HG03354 (cell line): Measurements from ENCODE around the gene ABHD12.

Experiments
- ATAC-seq: cut with Tn5 transposase; IDR thresholded peaks from one replicate; pipeline ENCODE4 v1.9.1; 2021; ENCODE audit warnings: mild to moderate bottlenecking; ENCODE audit not compliant: unreplicated experiment, poor library complexity, severe bottlenecking

The ABHD12 gene

GRCh38 chr20:25389401-25389857 lies 1.2 kb downstream of the ABHD12 start:
- no peak for ATAC-seq

DNA sequence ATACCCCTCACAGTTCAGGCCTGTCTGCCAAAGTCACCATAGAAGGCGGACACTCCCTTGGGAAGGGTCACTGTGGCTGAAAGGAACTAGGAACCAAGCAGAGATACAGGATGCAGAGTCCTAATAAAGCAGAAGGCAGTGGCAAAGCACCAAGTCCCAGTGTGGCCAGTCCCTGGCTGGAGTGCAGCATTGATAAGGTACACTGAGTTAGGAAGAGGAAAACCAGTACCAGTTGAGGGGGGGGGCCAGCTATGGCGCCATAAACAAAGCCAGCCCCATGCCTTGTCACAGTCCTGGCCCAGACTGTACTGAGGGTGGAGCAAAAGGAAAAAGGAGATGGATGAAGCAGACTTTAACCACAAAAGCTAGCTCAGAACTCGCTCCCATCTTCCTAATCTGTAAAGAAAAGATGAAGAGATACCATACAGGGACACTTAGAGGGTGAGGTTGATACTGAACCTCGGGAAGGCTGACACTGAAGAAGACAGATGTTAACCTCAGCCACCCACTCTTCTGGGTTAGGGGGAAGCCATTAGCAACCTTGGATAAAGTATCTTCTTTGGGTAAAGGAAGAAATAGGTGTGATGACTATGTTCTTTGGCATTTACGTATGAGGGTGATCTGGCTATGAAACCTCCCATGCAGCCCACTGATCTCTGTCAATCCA lies 7.8 kb downstream of the ABHD12 start:
- ATAC-seq, result no peak

GRCh38 chr20:25380945-25381614 lies 9.6 kb downstream of the ABHD12 start:
- ATAC-seq, result no peak

GRCh38 chr20:25378884-25379733 lies 11.5 kb downstream of the ABHD12 start:
- no peak for ATAC-seq

- ATAC-seq, result no peak
Observed at GRCh38 chr20:25378189-25378883, 12.3 kb downstream of the ABHD12 start.

GRCh38 chr20:25376886-25377285 lies 13.7 kb downstream of the ABHD12 start:
- no peak for ATAC-seq

GRCh38 chr20:25376236-25376635 lies 14.4 kb downstream of the ABHD12 start:
- no peak for ATAC-seq

DNA sequence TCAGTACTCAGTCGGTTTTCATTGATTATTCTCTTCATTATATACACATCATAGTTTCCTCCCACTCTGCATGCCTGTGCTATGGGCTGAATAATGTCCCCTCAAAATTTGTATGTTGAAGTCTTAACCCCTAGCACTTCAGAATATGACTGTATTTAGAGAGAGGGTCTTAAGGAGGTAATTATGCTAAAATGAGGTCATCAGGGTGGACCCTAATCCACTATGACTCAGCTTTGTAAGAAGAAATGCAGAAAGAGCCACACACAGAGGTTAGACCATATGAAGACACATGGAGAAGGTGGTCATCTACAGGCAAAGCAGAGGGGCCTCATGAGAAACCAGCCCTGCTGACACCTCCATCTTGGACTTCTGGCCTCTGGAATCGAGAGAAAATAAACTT lies 15.8 kb downstream of the ABHD12 start:
- ATAC-seq, result no peak

DNA sequence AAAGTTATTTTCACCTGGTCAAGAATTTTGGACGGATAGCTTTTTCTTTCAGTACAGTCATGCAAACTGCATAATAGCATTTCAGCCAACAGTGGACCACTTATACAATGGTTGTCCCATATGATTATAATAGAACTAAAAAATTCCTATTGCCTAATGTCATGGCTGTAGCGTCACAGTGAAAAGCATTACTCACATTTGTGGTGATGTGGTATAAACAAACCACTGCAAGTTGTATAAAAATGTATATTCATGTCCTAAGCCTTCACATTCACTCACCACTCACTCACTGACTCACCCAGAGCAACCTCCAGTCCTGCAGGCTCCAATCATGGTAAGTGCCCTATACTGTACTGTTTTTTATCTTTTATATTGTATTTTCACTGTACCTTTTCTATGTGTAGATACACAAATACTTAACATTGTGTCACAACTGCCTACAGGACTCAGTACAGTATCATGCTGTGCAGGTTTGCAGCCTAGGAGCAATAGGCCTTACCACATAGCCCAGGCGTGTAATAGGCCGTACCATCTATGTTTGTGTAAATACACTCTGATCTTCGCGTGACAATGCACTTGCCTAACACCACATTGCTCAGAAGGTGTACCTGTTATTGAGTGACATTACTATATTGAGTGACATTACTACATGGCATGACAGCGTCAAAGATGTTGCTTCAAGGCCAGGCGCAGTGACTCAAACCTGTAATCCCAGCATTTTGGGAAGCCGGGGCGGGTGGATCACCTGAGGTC lies 17.9 kb downstream of the ABHD12 start:
- ATAC-seq, result no peak

GRCh38 chr20:25369971-25370370 lies 20.7 kb downstream of the ABHD12 start:
- ATAC-seq, result no peak

DNA sequence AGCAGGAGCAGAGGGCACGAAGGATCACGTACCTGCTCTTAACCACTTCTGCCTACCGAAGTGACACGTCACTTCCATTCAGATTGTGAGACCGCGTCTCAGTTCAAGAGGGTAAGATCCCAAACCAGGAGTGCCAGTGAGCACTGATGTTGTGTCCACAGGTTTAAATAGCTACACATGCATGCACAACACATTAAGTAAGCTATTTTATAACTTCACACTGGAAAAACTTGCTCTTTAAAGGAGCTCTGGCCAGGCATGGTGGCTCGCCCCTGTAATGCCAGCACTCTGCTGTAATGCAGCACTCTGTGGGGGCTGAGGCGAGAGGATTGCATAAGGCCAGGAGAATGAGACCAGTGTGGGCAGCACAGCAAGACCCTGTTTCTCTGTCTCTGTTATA lies 21.1 kb downstream of the ABHD12 start:
- no peak for ATAC-seq

GRCh38 chr20:25368976-25369375 lies 21.7 kb downstream of the ABHD12 start:
- ATAC-seq, result no peak

DNA sequence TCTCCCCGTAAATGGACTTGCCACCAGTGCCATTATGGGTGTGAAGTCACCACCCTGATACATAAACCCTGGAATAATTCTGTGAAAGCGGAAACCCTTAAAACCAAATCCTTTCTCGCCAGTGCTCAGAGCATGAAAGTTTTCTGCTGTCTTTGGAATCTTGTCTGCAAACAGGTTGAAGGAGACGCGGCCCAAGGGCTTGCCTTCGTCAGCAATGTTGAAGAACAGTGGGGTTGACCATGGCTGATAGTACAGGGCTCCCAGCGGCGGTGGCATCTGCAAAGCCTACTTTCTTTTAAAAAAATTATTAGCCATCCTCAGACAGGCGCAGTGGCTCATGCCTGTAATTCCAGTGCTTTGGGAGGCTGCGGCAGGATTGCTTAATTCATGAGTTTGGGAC lies 22.1 kb downstream of the ABHD12 start:
- no peak for ATAC-seq

- ATAC-seq, result no peak
Observed at GRCh38 chr20:25364879-25365699, 25.5 kb downstream of the ABHD12 start.

- ATAC-seq, result no peak
Observed at GRCh38 chr20:25364180-25364788, 26.4 kb downstream of the ABHD12 start.

DNA sequence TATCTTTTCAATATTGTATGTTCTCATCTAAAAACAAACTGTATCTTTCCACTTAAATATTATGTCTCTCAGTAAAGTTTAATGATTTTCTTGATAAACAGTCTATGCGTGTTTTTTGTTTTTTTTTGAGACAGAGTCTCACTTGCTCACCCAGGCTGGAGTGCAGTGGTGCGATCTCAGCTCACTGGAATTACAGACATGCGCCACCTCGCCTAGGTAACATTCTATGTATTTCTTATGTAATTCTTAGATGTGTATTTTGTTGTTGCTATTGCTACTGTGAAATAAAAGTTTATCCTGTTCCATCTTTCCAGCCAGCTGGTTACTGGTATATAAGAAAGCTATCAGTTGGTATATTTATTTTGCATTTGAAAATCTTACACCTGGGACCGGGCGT lies 29.4 kb downstream of the ABHD12 start:
- no peak for ATAC-seq

DNA sequence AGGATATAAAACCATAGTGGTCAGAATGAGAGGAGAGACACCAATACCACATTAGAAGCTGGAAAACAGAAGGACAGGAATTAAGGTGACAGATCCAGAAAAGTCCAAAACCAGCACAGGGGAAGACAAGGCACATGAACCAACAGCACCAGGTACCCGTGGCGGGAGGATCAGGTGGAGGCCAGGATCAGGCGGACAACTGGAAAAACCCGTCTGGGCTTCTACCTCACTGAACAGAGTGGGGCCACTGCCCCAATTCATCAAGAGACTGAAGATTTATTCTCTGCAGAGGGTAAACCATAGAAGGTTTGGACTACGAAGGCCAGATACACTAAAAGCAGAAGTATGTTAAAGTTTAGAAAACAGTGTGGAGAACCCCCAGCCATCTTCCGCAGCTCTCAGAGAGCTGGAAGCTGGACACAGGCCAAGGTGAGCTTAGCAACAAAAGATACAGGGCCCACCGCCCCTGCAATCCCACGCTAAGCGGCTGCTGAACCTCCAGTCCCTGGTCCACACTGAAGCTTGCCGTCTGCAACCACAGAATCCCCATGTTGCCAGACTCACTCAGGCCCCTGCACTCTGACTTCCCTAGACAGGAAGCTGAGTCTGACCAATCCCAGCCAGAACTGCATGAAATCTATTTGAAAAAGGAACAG lies 29.9 kb downstream of the ABHD12 start:
- no peak for ATAC-seq
